ENCODE data around the gene PRKD2.

GRCh38 chr19:46725859-46726393 lies 9.0 kb upstream of the PRKD2 start:
- TF ChIP-seq, protein P1, sequence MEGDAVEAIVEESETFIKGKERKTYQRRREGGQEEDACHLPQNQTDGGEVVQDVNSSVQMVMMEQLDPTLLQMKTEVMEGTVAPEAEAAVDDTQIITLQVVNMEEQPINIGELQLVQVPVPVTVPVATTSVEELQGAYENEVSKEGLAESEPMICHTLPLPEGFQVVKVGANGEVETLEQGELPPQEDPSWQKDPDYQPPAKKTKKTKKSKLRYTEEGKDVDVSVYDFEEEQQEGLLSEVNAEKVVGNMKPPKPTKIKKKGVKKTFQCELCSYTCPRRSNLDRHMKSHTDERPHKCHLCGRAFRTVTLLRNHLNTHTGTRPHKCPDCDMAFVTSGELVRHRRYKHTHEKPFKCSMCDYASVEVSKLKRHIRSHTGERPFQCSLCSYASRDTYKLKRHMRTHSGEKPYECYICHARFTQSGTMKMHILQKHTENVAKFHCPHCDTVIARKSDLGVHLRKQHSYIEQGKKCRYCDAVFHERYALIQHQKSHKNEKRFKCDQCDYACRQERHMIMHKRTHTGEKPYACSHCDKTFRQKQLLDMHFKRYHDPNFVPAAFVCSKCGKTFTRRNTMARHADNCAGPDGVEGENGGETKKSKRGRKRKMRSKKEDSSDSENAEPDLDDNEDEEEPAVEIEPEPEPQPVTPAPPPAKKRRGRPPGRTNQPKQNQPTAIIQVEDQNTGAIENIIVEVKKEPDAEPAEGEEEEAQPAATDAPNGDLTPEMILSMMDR (IDR thresholded peaks at IDR 0.05 in 8 of 11, conservative IDR thresholded peaks at IDR 0.05 in 3 of 11): no peak
- TF ChIP-seq POLR2A (IDR thresholded peaks at IDR 0.05): no peak

Data from spleen (tissue), 7 donors.